Measurements from ENCODE around the gene GAL3ST2.
"Not testable (repeated sequence)": the region's sequence is repeated elsewhere in the genome, so short reads cannot be mapped to it uniquely, and the experiment has no call there.

Gene GAL3ST2

DNA sequence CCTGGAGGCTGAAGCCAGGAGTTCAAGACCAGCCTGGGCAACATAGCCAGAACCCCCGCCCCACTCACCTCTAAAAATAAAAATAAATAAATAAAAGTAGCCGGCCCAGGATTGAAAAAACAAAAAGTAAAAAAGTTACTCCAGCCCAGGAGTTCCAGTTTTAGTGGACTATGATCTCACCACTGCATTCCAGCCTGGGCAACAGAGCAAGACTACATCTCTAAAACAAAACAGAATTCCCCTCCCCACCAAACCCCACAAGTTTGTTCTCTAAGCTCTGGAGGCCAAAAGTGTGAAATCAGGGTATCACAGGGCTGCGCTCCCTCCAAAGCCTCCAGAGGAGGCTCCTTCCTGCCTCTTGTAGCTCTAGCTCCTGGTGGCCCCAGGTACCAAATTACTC lies 40.5 kb upstream of the GAL3ST2 start:
- Histone ChIP-seq H3K36me3 (ENCODE audit: control insufficient read depth, insufficient read depth, low read length) (no peaks in the 10 kb centered on the region), H3K4me1 (ENCODE audit: control insufficient read depth, insufficient read depth, low read length, poor library complexity, severe bottlenecking) (peaks cover 20% of the 10 kb centered on the region), H3K9me3 (ENCODE audit: control insufficient read depth, low read length) (no peaks in the 10 kb centered on the region), H3K27ac (ENCODE audit: insufficient read depth, low read length, poor library complexity, severe bottlenecking) (no peak overlapping the region), H3K4me3 (ENCODE audit: insufficient read depth, low read depth, low read length, poor library complexity, severe bottlenecking) (no peak overlapping the region), H3K27me3 (replicated peaks; ENCODE audit: control insufficient read depth, insufficient read depth, low read length, poor library complexity, severe bottlenecking) (no peaks in the 10 kb centered on the region)
- no peak for DNase-seq

DNA sequence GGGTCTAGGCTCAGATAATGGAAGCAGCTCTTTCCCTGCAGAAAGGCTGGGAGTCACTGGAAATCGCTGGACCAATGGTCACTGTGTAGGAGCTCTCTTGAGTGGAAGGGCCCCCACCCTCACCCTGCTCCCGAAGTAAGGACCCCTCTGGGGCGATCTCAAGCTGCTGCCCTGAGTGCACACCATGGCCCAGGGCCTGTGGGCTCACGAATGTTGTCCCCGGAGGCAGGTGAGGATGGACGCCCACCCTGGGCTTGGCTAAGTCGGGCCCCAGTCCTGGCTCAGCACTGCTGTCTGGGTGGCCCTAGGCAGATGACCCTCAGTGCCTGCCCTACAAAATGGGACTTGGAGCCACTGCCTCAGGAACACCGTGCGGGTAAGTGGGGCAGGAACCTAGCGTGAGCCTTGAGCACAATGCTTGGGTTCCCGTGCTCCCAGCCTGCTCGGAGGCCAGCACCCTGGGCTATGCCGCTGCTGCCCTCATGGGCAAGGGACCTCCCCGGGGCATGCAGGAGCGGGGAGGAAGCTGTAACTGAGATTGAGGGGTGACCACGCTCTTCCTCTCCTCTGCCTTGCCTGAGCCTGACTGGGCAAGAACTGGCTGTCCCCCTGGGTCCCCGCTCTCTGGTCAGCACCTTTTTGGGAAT lies 38.5 kb upstream of the GAL3ST2 start:
- Histone ChIP-seq H3K36me3 (ENCODE audit: control insufficient read depth, insufficient read depth, low read length) (peaks cover 5% of the 10 kb centered on the region), H3K4me3 (ENCODE audit: insufficient read depth, low read depth, low read length, poor library complexity, severe bottlenecking) (no peak overlapping the region), H3K27me3 (replicated peaks; ENCODE audit: control insufficient read depth, insufficient read depth, low read length, poor library complexity, severe bottlenecking) (no peaks in the 10 kb centered on the region), H3K9me3 (ENCODE audit: control insufficient read depth, low read length) (no peaks in the 10 kb centered on the region), H3K27ac (ENCODE audit: insufficient read depth, low read length, poor library complexity, severe bottlenecking) (no peak overlapping the region), H3K4me1 (ENCODE audit: control insufficient read depth, insufficient read depth, low read length, poor library complexity, severe bottlenecking) (peaks cover 31% of the 10 kb centered on the region)
- DNase-seq = no peak

DNA sequence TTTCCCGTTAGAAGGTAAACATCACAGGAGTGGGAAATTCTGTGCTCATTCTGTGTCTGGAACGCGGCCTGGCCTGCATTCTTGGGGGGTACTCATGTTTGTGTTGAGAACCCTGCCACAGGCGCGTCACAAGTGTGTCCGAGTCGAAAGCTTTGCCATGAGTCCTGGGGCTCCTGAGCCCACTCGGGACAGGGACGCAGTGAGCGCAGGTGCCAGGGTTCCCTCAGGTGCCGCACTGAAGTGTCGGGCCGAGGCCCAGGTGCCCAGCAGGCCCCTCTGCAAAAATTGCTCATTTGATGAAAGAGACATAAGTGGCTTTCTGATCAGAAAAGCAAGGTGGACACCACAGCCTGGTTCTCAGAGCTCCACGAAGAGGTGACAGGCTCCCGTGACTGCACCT lies 37.4 kb upstream of the GAL3ST2 start:
- H3K36me3 ChIP-seq (ENCODE audit: control insufficient read depth, insufficient read depth, low read length) = peaks cover 14% of the 10 kb centered on the region
- no peaks in the 10 kb centered on the region for H3K27me3 ChIP-seq (replicated peaks; ENCODE audit: control insufficient read depth, insufficient read depth, low read length, poor library complexity, severe bottlenecking)
- peaks cover 31% of the 10 kb centered on the region for H3K4me1 ChIP-seq (ENCODE audit: control insufficient read depth, insufficient read depth, low read length, poor library complexity, severe bottlenecking)

DNA sequence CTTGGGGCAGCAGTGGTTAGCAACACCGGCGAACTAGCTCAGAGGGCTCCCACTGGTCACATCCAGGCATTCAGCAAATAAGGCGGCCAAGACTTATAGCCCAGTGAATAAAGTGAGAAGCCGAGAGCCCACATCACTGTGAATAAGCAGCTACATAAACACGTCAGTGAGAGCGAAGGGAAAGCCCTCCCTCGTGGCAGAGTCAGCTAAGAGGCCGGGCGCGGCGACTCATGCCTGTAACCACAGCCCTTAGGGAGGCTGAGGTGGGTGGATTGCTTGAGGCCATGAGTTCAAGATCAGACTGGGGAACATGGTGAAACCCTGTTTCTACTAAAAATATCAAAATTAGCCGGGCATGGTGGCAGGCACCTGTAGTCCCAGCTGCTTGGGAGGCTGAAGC lies 37.0 kb upstream of the GAL3ST2 start:
- no peaks in the 10 kb centered on the region for H3K9me3 ChIP-seq (ENCODE audit: control insufficient read depth, low read length)
- H3K4me1 ChIP-seq (ENCODE audit: control insufficient read depth, insufficient read depth, low read length, poor library complexity, severe bottlenecking) = peaks cover 31% of the 10 kb centered on the region
- DNase-seq = peak in 1 of 3 donors; percentile 16
- H3K27me3 ChIP-seq (replicated peaks; ENCODE audit: control insufficient read depth, insufficient read depth, low read length, poor library complexity, severe bottlenecking) = no peaks in the 10 kb centered on the region
- no peak overlapping the region for H3K27ac ChIP-seq (ENCODE audit: insufficient read depth, low read length, poor library complexity, severe bottlenecking)
- H3K36me3 ChIP-seq (ENCODE audit: control insufficient read depth, insufficient read depth, low read length) = peaks cover 19% of the 10 kb centered on the region
- no peak overlapping the region for H3K4me3 ChIP-seq (ENCODE audit: insufficient read depth, low read depth, low read length, poor library complexity, severe bottlenecking)

More for the DNA sequence above, 37.4 kb upstream of the GAL3ST2 start:
- no peak overlapping the region for H3K4me3 ChIP-seq (ENCODE audit: insufficient read depth, low read depth, low read length, poor library complexity, severe bottlenecking)
- H3K27ac ChIP-seq (ENCODE audit: insufficient read depth, low read length, poor library complexity, severe bottlenecking) = no peak overlapping the region
- no peaks in the 10 kb centered on the region for H3K9me3 ChIP-seq (ENCODE audit: control insufficient read depth, low read length)
- no peak for DNase-seq

DNA sequence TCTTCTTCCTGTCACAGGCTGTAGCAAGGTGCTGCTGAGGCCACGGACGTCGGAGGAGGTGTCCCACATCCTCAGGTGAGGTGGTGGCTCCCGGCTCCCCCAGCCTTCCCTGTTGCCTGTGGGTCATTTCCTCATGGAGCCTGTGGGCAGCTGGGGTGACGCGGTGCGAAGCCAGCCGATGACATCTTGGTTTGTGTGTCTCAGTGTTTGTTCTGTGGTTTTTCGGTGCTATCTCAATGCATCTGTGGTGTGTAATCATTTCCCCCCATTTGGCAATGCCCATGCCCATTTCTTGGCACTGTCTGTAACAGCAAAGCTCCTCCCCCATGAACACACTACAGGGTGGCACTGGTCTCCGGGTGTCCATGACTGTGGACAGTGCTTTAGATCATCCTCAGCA lies 35.6 kb upstream of the GAL3ST2 start:
- DNase-seq = peak in 1 of 3 donors; percentile 39
- Histone ChIP-seq H3K4me3 (ENCODE audit: insufficient read depth, low read depth, low read length, poor library complexity, severe bottlenecking) (no peak overlapping the region), H3K27me3 (replicated peaks; ENCODE audit: control insufficient read depth, insufficient read depth, low read length, poor library complexity, severe bottlenecking) (no peaks in the 10 kb centered on the region), H3K27ac (ENCODE audit: insufficient read depth, low read length, poor library complexity, severe bottlenecking) (no peak overlapping the region), H3K4me1 (ENCODE audit: control insufficient read depth, insufficient read depth, low read length, poor library complexity, severe bottlenecking) (peaks cover 24% of the 10 kb centered on the region), H3K36me3 (ENCODE audit: control insufficient read depth, insufficient read depth, low read length) (peaks cover 30% of the 10 kb centered on the region), H3K9me3 (ENCODE audit: control insufficient read depth, low read length) (no peaks in the 10 kb centered on the region)

DNA sequence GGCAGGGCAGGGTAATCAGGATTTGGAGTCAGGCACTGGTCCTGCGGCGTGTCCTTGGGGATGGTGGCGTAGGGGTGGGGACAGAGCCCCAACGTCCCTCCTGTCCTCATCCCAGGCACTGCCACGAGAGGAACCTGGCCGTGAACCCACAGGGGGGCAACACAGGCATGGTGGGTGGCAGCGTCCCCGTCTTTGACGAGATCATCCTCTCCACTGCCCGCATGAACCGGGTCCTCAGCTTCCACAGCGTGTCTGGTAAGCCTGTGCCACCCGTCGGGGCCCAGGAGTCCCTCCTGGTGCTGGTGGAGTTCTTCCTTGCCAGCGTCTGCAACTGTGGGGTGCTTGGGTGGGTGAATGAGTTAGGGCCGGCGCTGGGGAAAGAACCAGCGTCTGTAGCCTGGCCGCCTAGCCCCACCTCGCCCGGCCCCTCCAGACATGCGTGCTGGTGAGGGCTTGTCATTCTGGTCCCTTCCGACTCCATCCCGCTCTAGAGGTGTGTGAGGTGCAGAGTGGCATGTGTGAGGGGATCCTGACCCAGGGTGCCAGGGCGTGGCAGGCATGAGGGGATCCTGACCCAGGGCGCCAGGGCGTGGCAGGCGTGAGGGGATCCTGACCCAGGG lies 34.2 kb upstream of the GAL3ST2 start:
- Histone ChIP-seq H3K27ac (ENCODE audit: insufficient read depth, low read length, poor library complexity, severe bottlenecking) (no peak overlapping the region), H3K36me3 (ENCODE audit: control insufficient read depth, insufficient read depth, low read length) (peaks cover 32% of the 10 kb centered on the region), H3K27me3 (replicated peaks; ENCODE audit: control insufficient read depth, insufficient read depth, low read length, poor library complexity, severe bottlenecking) (no peaks in the 10 kb centered on the region), H3K9me3 (ENCODE audit: control insufficient read depth, low read length) (no peaks in the 10 kb centered on the region), H3K4me3 (ENCODE audit: insufficient read depth, low read depth, low read length, poor library complexity, severe bottlenecking) (no peak overlapping the region), H3K4me1 (ENCODE audit: control insufficient read depth, insufficient read depth, low read length, poor library complexity, severe bottlenecking) (peaks cover 24% of the 10 kb centered on the region)
- no peak for DNase-seq

DNA sequence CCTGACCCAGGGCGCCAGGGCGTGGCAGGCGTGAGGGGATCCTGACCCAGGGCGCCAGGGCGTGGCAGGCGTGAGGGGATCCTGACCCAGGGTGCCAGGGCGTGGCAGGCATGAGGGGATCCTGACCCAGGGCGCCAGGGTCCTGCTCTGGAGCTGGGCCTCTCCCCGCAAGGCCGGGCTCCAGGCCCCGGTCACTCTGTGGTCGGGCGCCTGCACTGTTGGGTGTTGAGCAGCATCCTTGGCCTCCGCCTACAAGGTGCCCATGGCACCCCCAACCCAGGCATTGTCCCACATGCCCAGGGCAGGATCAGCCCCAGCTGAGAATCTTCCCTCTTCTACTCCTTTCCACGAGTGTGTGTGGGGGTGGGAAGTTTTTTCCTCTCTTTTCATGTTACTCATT lies 33.6 kb upstream of the GAL3ST2 start:
- not testable (repeated sequence) for H3K4me3 ChIP-seq (ENCODE audit: insufficient read depth, low read depth, low read length, poor library complexity, severe bottlenecking); H3K27ac ChIP-seq (ENCODE audit: insufficient read depth, low read length, poor library complexity, severe bottlenecking); H3K9me3 ChIP-seq (ENCODE audit: control insufficient read depth, low read length); DNase-seq; H3K27me3 ChIP-seq (replicated peaks; ENCODE audit: control insufficient read depth, insufficient read depth, low read length, poor library complexity, severe bottlenecking)
- Histone ChIP-seq H3K4me1 (ENCODE audit: control insufficient read depth, insufficient read depth, low read length, poor library complexity, severe bottlenecking) (peaks cover 24% of the 10 kb centered on the region), H3K36me3 (ENCODE audit: control insufficient read depth, insufficient read depth, low read length) (peaks cover 32% of the 10 kb centered on the region)

DNA sequence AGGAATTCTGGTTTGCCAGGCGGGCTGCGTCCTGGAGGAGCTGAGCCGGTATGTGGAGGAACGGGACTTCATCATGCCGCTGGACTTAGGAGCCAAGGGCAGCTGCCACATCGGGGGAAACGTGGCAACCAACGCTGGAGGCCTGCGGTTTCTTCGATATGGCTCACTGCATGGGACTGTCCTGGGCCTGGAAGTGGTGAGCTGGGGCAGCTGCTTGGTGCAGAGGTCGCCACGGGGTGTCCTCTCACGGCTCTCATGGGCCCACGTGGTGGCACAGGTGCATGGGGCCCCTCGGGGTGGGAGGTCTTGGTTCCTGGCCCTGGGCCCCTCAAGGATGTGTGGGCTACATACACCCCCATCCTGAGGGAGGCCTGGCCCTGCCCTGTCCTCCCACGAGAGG lies 33.0 kb upstream of the GAL3ST2 start:
- H3K27me3 ChIP-seq (replicated peaks; ENCODE audit: control insufficient read depth, insufficient read depth, low read length, poor library complexity, severe bottlenecking) = no peaks in the 10 kb centered on the region
- DNase-seq = no peak
- no peak overlapping the region for H3K4me3 ChIP-seq (ENCODE audit: insufficient read depth, low read depth, low read length, poor library complexity, severe bottlenecking)
- no peaks in the 10 kb centered on the region for H3K9me3 ChIP-seq (ENCODE audit: control insufficient read depth, low read length)
- H3K36me3 ChIP-seq (ENCODE audit: control insufficient read depth, insufficient read depth, low read length) = peaks cover 34% of the 10 kb centered on the region
- H3K4me1 ChIP-seq (ENCODE audit: control insufficient read depth, insufficient read depth, low read length, poor library complexity, severe bottlenecking) = peaks cover 24% of the 10 kb centered on the region
- H3K27ac ChIP-seq (ENCODE audit: insufficient read depth, low read length, poor library complexity, severe bottlenecking) = no peak overlapping the region

DNA sequence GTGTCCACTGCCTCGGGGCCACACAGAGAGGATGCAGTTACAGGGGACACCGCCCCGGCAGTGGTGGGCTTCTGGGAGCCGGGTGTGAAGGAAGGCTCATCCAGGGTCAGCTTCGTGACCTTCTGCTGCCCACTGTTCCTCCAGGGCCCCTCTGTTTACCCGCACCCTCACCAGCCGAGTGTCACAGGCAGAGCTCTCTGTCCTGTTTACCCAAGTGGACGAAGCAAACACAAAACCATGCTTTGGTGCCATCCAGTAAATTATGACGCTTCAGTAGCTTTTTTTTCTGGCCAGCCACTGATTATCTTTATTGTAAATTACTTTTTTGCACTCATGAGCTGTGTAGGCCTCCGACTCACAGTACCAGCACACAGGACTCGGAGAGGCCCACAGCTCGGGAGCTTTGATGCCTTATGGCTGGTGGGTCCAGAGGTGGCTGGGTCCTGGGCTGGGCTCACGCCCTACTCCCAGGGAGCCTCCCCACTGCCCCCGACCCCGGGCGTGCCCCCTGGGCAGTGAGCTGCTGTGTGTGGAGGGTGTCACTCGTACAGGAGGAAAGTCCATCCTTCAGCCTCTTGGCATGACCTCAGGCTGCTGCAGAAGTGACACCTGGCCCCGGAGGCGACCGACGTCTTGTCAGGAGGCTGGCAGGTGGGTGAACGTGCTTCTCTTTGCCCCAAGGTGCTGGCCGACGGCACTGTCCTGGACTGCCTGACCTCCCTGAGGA lies 32.4 kb upstream of the GAL3ST2 start:
- peaks cover 39% of the 10 kb centered on the region for H3K36me3 ChIP-seq (ENCODE audit: control insufficient read depth, insufficient read depth, low read length)

DNA sequence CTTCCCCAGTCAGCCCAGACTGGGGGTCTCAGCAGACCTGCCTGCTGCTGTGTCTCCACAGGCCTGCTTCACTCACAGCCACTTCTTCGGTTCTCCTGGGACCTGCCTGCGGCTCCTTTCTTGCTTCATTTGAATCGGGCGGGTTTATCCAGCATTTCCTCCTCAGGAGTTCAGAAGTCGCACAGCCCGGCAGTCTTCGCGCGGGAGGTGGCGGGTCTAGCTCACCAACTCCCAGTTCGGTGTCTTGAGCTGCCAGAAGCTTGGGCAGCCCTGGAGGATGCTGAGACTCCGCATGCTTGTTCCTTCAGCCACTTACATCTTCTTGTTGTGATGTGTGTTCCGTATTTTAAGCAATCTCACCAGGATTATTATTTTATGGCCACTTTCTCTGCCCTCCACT lies 31.3 kb upstream of the GAL3ST2 start:
- no peak overlapping the region for H3K4me3 ChIP-seq (ENCODE audit: insufficient read depth, low read depth, low read length, poor library complexity, severe bottlenecking)
- peaks cover 45% of the 10 kb centered on the region for H3K36me3 ChIP-seq (ENCODE audit: control insufficient read depth, insufficient read depth, low read length)
- H3K27ac ChIP-seq (ENCODE audit: insufficient read depth, low read length, poor library complexity, severe bottlenecking) = no peak overlapping the region
- H3K27me3 ChIP-seq (replicated peaks; ENCODE audit: control insufficient read depth, insufficient read depth, low read length, poor library complexity, severe bottlenecking) = no peaks in the 10 kb centered on the region
- no peaks in the 10 kb centered on the region for H3K9me3 ChIP-seq (ENCODE audit: control insufficient read depth, low read length)
- no peak for DNase-seq
- H3K4me1 ChIP-seq (ENCODE audit: control insufficient read depth, insufficient read depth, low read length, poor library complexity, severe bottlenecking) = peaks cover 16% of the 10 kb centered on the region

More for the DNA sequence above, 32.4 kb upstream of the GAL3ST2 start:
- Histone ChIP-seq H3K27me3 (replicated peaks; ENCODE audit: control insufficient read depth, insufficient read depth, low read length, poor library complexity, severe bottlenecking) (no peaks in the 10 kb centered on the region), H3K27ac (ENCODE audit: insufficient read depth, low read length, poor library complexity, severe bottlenecking) (no peak overlapping the region), H3K4me1 (ENCODE audit: control insufficient read depth, insufficient read depth, low read length, poor library complexity, severe bottlenecking) (peaks cover 24% of the 10 kb centered on the region), H3K9me3 (ENCODE audit: control insufficient read depth, low read length) (no peaks in the 10 kb centered on the region), H3K4me3 (ENCODE audit: insufficient read depth, low read depth, low read length, poor library complexity, severe bottlenecking) (no peak overlapping the region)
- DNase-seq = no peak

All from effector memory CD4-positive, alpha-beta T cell (primary cell).